T47D (cell line): ENCODE data around the gene ARNT2.
A peak's percentile ranks its signal among the peaks of the same experiment; 100 is the strongest.

Experiments
- DNase-seq, 2 experiments: peaks; one replicate each; pipeline versions ENCODE4 v3.0.0 to v3.0.0-alpha.2; 2011 to 2012; ENCODE audit warnings: low read depth in 1 of 2, low spot score in 1 of 2
- JUND ChIP-seq: IDR thresholded peaks from 2 replicates; pipeline ENCODE4 v1.6.1; 2012; ENCODE audit warnings: low read depth
- in situ Hi-C: cut with HindIII; loops from 2 replicates; pipeline ENCODE4 v1.10.0; 2016; ENCODE audit warnings: low sequenced_read_pairs, low pct_unique_long_range_greater_than_20kb

The ARNT2 gene

DNA sequence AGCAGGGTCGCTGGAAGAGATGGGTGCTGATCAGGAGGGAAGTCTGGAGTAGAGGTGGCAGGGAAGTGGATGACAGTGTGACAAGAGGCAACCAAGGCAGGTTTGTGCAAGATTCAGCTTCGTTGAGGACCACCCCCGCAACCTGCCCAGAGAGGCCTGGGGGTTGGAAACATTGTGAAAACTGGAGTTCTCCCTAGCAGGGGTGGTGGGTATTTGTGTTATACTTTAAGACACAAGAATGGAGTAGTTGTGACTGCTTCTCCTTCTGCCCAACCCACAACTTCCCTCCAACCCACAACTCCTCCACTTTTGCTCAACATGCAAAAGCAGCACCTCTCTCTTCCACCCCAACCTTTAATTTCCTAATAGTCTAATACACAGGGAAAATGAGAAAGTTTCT is 8.6 kb upstream of the ARNT2 start:
- TF ChIP-seq JUND = no peak
- DNase-seq = no peak
- in situ Hi-C loops = no loop called here

DNA sequence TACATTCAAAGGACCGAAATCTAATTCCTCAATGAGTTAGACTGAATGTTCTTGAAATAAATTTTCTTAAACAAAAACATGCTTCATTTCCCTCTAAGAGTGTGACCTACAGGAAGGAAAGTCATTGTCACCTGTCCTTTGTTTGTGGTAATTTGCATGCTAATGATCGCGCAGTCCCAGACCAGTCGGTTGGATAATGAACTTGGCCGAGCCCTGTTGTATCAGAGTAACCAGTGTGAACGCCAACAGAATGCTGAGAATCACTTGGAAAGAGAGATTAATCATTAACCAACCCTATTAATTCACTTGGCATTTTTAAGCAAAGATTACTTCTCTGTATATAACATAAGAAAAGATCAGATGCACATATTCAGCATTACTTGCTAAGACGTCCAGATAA is 8.1 kb upstream of the ARNT2 start:
- no peak for DNase-seq
- in situ Hi-C loops = no loop called here
- TF ChIP-seq JUND = no peak

DNA sequence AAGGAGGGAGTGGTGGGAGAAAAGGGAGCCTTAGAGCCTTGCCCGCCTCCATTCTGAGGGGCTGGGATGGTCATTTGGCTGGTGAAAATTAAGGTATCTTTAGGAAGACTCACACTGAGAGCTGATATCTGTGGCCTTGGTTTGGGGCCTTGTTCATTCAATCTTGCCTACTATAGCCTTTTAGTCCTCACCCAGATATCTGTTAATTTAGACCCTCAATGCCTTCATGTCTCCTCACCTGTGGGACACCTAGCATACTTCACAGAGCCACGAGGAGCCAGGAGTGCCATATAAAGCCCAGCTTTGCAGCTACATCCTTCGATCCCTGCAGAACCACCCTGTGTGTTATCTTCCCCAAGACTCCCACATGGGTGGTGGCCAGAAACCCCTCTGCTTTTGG is 4.7 kb upstream of the ARNT2 start:
- no peak for DNase-seq
- no peak for TF ChIP-seq JUND
- in situ Hi-C loops = no loop called here

DNA sequence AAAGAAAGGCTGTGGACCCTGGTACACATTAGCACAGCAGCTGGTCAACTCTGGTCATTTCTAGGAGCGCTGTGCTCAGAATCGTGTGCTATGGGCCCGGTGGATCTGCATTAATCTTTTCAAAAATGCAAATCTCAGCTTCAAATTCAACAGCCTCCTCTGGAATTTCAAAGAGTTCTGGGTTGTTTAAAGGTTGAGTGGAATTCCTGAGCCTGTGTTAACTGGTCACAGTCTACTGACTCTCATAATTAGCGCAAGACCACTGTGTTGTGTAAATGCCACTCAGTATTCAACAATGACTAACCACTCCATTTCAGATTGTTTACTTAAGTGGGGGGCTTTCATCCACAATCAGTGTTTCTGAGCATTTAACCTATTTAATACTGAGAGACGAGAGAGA is 2.7 kb upstream of the ARNT2 start:
- in situ Hi-C loops = no loop called here
- no peak for TF ChIP-seq JUND
- DNase-seq = no peak

DNA sequence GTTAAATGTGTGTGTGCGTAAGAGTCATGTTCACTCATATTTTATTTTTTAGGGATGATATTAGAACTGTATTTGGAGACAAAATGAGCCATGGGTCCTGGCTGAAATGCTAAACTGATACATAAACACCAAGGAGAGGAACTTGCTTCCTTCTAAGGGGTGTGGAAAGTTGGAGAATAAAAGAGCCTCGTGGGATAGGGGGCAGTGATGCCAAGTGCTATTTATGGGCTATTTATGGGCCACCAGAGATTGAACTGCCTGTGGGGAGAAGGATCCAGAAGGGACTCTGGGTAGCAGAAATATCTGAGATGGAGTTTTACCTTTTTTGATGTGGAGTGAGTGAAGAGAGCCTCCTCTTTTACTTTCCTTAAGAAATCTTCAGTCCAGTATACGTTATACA is 1.8 kb upstream of the ARNT2 start:
- in situ Hi-C loops = no loop called here
- no peak for DNase-seq
- TF ChIP-seq JUND = no peak

DNA sequence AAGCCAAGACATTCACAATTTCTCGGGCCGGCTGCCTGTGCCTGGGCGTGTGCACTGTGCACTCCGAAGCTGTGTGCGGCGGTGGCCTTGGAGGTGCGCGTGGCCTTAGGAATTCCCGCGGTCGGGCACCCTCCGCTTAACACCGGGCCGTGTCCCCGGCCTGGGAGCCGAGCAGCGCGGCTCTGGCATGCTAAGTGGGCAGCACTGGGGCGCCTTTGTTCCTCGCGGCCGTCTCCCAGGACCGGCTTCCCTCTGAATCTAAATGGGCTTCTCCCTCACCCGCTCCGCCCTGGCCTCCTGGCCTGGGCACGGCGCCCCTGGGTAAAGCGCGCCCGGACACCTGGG is 498 bp upstream of the ARNT2 start:
- no peak for TF ChIP-seq JUND
- DNase-seq = no peak
- in situ Hi-C loops = no loop called here

DNA sequence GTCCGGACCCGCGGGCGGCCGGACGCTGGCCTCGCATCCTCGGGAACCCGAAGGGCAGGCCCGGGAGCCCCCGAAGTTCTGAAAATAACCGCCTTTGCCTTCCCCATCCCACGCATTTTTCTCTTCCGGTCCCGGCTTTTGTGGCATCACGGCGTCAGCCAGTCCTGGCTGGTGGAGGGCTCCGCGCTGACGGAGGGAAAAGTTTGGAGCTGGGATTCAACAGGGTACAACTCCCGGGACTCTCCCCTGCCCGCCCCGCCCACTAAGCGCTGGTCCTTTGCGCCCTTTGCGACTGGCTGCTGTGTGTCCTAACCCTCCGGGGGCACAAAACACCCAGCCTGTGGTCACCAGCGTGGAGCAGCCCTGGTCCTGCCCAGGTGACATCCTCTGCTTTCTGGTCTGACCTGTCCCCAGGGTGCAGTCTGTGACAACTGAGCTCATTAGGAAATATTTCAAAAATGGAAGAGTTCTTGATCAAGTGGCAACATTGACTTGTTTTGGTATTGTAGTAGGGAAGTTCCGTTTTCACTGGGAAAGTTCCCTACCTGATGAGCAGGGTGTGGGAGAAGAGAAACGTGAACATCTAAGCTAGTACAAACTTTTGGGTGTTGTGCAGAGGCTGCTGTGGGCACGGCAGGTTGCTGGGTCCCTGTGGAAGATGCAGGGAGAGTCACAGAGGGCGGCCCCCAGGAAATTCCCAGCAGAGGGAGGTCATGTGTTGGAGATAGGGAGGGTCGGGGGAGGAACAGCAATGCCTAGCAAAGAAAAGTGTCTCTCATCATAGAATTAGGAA is 775 bp downstream of the ARNT2 start:
- no peak for TF ChIP-seq JUND
- in situ Hi-C loops = no loop called here
- no peak for DNase-seq

DNA sequence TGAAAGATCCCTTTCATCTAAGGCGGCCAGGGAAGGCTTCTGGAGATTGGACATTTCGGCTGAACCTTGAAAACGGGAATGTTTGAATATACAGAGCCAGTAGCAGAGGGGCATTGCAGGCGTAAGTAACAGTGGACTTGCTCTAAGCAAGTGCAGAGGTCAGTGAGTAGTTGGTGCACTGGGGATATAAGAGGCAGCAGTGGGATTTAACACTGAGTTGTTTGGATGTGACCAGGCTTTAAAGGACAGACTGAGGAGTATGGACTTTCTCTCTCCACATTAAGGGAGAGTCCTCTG is 1.3 kb downstream of the ARNT2 start:
- no peak for TF ChIP-seq JUND
- no peak for DNase-seq
- in situ Hi-C loops = no loop called here

DNA sequence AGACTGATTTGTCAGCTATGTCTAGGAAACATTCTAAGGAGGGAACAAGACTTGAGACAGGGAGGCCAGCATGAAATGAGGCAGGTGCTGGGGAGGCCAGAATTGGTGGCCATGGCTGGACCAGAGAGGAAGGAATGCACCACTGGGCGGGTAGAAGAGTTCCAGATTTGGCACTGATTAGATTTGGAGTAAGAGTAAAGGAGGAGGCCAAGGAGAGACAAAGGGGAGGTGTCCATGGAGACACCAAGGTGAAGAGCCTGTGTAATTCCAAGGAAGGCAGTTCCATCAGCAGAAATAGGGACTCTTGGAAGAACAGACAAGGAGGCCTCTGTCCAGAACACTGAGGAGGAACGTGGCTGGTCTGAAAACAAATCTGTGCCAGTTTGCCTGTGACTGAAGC is 1.8 kb downstream of the ARNT2 start:
- TF ChIP-seq JUND = no peak
- no peak for DNase-seq
- in situ Hi-C loops = no loop called here

DNA sequence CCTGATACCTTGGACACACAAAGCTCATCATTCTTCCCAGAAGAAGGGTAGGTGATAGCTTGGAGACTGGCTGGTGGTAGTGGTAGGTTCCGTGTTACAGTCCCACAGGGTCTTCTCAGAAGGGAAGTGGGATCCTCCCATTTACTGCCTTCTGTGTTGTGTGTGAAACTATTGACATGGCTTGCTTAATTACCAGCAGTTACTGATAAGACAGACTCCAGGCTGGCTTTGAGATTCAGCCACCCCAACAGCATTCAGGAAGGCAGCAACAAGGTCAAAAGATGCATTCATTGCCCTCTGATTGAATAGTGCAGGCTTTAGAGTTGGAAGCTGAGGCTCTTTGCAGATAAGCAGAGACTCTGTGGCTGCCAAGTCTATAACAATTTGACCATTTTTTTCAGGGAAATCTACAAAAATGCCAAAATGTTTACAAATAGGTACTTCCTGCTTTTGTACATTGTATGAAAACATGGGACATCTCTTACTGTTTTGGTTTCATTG is 7.7 kb downstream of the ARNT2 start:
- in situ Hi-C loops = no loop called here
- TF ChIP-seq JUND = no peak
- no peak for DNase-seq

DNA sequence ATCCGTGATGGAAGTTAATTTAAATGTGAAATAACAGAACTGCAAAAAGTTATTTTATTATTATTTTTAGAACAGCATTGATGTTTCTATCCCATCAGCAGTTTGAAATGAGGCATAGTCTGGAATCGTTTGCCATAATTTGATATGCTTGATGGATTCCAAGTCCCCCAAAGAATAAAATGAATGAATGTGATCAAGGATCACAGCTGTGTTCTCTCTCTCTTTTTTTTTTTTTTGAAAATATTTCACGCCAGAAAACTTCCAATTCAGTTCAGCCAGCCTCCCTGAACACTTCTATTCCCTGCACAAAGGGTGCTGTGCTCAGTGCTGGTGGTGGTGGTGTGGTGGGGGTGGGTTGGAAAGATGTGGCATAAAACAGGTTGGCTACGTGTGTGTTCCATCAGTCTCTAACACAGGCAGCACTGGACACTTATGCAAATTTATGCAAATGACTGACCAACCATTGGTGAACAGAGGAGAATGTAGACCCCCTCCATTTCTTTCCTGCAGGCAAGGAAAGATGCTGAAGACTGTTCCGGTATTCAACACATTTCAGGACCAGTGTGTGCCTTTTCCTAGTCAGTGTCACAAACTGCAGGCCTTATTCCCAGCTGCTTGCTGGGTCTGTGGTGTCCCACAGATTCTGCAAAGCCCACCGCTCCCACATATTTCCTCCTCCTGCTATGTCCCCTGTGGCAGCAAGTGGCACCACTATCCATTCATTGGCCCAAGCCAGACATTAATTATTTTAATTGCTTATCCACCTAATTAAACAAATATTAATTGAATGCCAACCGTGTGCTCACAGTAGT is 10.6 kb downstream of the ARNT2 start:
- in situ Hi-C loops = no loop called here
- TF ChIP-seq JUND = no peak

DNA sequence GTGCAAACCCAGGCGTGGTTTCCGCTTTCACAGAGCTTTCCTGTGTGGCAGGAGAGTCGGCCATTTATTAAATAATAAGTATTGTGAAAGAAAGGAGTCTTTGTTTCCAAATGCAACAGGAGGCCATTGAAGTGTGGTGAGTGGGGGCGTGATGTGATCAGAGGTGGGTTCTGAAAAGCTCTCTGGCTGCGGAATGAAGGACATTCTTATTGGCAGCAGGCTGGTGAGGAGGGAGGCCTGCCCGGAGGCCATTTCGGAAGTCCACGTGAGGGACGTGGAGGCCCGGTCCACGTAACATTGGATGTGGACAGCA is 11.1 kb downstream of the ARNT2 start:
- no peak for TF ChIP-seq JUND
- no peak for DNase-seq
- in situ Hi-C loops = no loop called here

More for the DNA sequence above, 10.6 kb downstream of the ARNT2 start:
- DNase-seq = no peak

DNA sequence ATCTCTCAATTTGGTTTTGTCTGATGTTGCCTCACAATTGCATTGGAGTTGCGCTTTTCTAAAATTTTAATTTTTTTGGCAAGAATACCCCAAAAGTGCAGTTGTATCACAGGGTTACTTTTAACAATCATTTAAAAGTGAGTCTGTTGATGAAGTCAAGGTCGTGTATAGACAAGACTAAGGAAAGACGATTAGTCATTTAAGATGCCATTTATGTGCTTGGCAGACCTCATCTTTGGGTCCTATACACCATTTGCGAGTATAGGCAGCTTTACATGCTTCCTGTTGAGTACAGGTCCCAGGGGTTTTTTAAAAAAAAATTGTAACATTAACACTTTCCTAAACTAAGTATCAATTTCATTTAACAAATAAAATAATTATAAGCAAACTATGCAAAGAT is 12.5 kb downstream of the ARNT2 start:
- DNase-seq = no peak
- in situ Hi-C loops = no loop called here
- TF ChIP-seq JUND = no peak

DNA sequence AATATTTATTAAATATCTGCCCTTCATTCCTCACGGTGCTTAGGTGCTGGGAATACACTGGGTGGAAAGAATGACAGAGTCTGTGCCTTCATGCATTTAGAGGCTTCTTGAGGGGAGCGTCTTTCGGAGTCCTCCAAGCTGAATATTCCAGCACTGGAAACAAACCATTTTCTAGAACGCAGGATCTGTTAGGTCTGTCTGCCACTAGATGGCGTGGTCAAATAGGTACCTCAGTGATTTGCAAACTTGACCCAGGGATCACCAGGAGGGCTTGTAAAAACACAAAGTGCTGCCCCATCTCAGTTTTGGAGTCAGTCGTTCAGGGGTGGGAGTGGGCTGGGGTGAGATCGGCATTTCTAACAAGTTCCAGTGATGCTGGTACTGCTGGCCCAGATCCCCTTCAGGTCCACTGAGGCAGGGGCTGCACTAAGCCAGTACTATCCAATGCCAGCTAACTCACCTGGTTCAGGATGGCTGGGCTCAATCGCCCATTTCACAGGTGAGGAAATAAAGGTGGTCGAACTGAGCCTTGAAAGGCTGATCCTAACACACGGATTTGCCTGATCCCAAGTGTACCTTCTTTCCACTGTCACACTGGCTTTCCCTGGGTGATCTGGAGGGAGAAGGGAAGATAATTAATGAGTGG is 14.8 kb downstream of the ARNT2 start:
- DNase-seq = peak in 1 of 2 experiments; percentile 67
- TF ChIP-seq JUND = no peak
- in situ Hi-C loops = no loop called here
